OCI-LY1 (cell line): ENCODE data around the gene TMEM272.

Experiments used
- H2AFZ ChIP-seq: fragments of 200-600 bp; sonication (generic), shearing (Covaris generic); 2 replicates; pipeline ENCODE4 v1.6.0; 2014; ENCODE audit warnings: antibody characterized with exemption, mild to moderate bottlenecking, low read length
- H3F3A ChIP-seq: fragments of 200-600 bp; sonication (generic), shearing (Covaris generic); 2 replicates; pipeline ENCODE4 v1.6.0; 2014; ENCODE audit warnings: mild to moderate bottlenecking, antibody characterized with exemption, low read length, moderate library complexity; ENCODE audit not compliant: insufficient read depth
- H3K27ac ChIP-seq: fragments of 200-600 bp; sonication (generic); 2 replicates; pipeline ENCODE4 v1.5.1; 2014; ENCODE audit warnings: low read length, mixed run types, mild to moderate bottlenecking, low read depth; ENCODE audit not compliant: poor library complexity, severe bottlenecking
- H3K27me3 ChIP-seq: fragments of 200-600 bp; sonication (generic); 2 replicates; pipeline ENCODE4 v1.6.0; 2014; ENCODE audit warnings: antibody characterized with exemption, mild to moderate bottlenecking, low read length, moderate library complexity; ENCODE audit not compliant: insufficient read depth
- H3K36me3 ChIP-seq: fragments of 200-600 bp; sonication (generic); 2 replicates; pipeline ENCODE4 v1.6.1; 2014; ENCODE audit warnings: mild to moderate bottlenecking, antibody characterized with exemption, low read length, moderate library complexity, mixed read lengths; ENCODE audit not compliant: insufficient read depth
- H3K4me1 ChIP-seq: fragments of 200-600 bp; sonication (generic); 2 replicates; pipeline ENCODE4 v1.5.1; 2014; ENCODE audit warnings: mild to moderate bottlenecking, low read length, moderate library complexity; ENCODE audit not compliant: insufficient read depth, severe bottlenecking
- H3K4me2 ChIP-seq: fragments of 200-600 bp; sonication (generic), shearing (Covaris generic); 2 replicates; pipeline ENCODE4 v1.6.1; 2014; ENCODE audit warnings: low read length
- H3K4me3 ChIP-seq: fragments of 200-600 bp; sonication (generic); 2 replicates; pipeline ENCODE4 v1.5.1; 2014; ENCODE audit warnings: low read length, low read depth, mild to moderate bottlenecking, mixed read lengths; ENCODE audit not compliant: poor library complexity, severe bottlenecking
- H3K79me2 ChIP-seq: fragments of 200-600 bp; shearing (Covaris generic); 2 replicates; pipeline ENCODE4 v1.6.1; 2016; ENCODE audit warnings: mixed run types, low read length, mixed read lengths; ENCODE audit not compliant: insufficient read depth
- H3K9ac ChIP-seq: fragments of 200-600 bp; sonication (generic), shearing (Covaris generic); 2 replicates; pipeline ENCODE4 v1.6.1; 2014; ENCODE audit warnings: mild to moderate bottlenecking, low read length, mixed read lengths
- H3K9me2 ChIP-seq: fragments of 200-600 bp; sonication (generic), shearing (Covaris generic); 2 replicates; pipeline ENCODE4 v1.6.1; 2014; ENCODE audit warnings: low read depth, mild to moderate bottlenecking, low read length, mixed read lengths
- H3K9me3 ChIP-seq: fragments of 200-600 bp; shearing (Covaris generic); 2 replicates; pipeline ENCODE4 v1.6.1; 2014; ENCODE audit warnings: low read length, mixed read lengths
- H4K20me1 ChIP-seq: fragments of 200-600 bp; sonication (generic), shearing (Covaris generic); 2 replicates; pipeline ENCODE4 v1.6.0; 2016; ENCODE audit warnings: mild to moderate bottlenecking, low read length; ENCODE audit not compliant: insufficient read depth
- EZH2 ChIP-seq: fragments of 200-600 bp; sonication (generic), shearing (Covaris generic); IDR thresholded peaks from 2 replicates; pipeline ENCODE4 v1.8.0; 2017; ENCODE audit warnings: borderline replicate concordance, mixed run types, mild to moderate bottlenecking, antibody characterized with exemption, low read length, moderate library complexity, mixed read lengths
- TF ChIP-seq, protein P1 (sequence below): fragments of 200-600 bp; sonication (generic), shearing (Covaris generic); IDR thresholded peaks from 2 replicates; pipeline ENCODE4 v1.5.1; 2017; ENCODE audit warnings: mild to moderate bottlenecking, antibody characterized with exemption, low read length, moderate library complexity, mixed read lengths

Gene TMEM272

DNA sequence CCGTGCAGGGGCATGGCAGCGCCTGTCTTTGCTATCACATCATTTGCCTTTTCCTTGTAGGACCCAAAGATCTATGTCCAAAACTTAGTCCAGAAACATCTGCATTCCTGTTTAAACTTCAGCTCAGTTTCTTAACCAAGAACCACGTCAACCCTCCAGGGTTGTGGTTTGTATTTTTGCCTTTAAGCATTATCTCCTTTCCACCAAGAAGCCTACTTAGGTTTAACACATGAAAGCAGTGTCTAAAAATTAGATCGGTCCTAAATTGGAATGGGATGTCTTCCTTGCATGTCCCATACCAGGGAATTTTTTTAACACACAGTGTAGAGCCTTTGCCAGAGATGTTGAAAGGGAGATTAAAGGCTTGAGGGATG, 79.8 kb downstream of the TMEM272 start:
- H3K9ac ChIP-seq: no peak overlapping the region
- TF ChIP-seq EZH2: no peak
- H3K4me1 ChIP-seq: peaks cover 13% of the 10 kb centered on the region
- H3K27me3 ChIP-seq: no peaks in the 10 kb centered on the region
- no peak overlapping the region for H3K4me3 ChIP-seq
- no peak overlapping the region for H3K27ac ChIP-seq
- H3K9me2 ChIP-seq: no peaks in the 10 kb centered on the region
- no peak overlapping the region for H3K4me2 ChIP-seq
- H3K9me3 ChIP-seq: no peaks in the 10 kb centered on the region
- H4K20me1 ChIP-seq: no peaks in the 10 kb centered on the region
- no peak overlapping the region for H2AFZ ChIP-seq
- H3K36me3 ChIP-seq: no peaks in the 10 kb centered on the region
- no peaks in the 10 kb centered on the region for H3K79me2 ChIP-seq
- no peaks in the 10 kb centered on the region for H3F3A ChIP-seq

DNA sequence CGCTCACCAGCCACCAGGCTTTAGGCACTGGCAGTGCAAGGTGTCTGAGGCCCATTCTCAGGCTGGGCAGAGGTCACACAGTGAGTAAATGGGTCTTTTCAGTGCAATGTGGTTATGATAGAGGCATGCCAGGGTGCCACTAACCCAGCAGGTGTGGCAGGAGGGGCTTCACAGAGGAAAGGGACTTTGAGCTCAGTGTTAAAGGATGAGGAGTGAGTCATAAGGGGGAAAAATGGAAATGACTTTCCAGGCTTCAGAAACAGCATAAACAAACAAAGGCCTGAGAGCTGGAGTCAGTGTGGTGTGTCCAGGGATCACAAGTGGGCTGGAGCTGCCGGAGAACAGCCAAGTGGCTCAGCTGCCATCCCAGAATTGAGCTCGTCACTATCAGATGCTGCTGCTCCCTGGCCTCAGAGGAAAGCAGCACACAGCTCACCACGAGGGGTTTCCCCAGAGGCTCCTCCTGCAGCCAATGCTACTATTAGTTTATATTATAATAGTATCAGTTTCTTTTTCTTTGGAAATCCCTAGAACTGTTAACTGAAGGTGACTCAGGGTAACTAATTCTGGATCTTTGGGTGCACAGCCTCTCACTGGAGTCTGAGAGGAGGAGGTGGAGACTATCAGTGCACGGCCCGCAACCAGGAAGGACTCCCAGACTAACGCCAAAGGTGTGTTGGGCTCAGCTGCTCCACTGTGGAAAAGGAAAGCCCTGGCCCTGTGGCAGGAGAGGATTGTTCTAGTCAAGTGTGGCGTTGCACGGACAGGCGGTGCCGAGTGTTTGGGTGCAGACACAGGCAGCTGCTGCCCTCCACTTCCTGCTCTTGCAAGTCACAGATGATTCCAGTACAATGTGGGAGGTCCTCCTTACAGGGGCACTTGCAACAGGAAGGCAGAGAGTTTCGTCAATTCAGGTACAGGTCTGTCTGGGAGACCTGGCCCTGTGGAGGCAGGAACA, 80.5 kb downstream of the TMEM272 start:
- Histone ChIP-seq H3K79me2 (no peaks in the 10 kb centered on the region), H3K4me3 (no peak overlapping the region), H2AFZ (no peak overlapping the region), H3K4me1 (peaks cover 13% of the 10 kb centered on the region), H3K36me3 (no peaks in the 10 kb centered on the region), H3K4me2 (peak overlapping the region; percentile 19; the same call in 1 of the 2 replicates), H3K27ac (no peak overlapping the region), H4K20me1 (no peaks in the 10 kb centered on the region), H3K27me3 (no peaks in the 10 kb centered on the region), H3K9me3 (no peaks in the 10 kb centered on the region), H3K9me2 (no peaks in the 10 kb centered on the region), H3K9ac (no peak overlapping the region), H3F3A (no peaks in the 10 kb centered on the region)
- TF ChIP-seq, protein P1, sequence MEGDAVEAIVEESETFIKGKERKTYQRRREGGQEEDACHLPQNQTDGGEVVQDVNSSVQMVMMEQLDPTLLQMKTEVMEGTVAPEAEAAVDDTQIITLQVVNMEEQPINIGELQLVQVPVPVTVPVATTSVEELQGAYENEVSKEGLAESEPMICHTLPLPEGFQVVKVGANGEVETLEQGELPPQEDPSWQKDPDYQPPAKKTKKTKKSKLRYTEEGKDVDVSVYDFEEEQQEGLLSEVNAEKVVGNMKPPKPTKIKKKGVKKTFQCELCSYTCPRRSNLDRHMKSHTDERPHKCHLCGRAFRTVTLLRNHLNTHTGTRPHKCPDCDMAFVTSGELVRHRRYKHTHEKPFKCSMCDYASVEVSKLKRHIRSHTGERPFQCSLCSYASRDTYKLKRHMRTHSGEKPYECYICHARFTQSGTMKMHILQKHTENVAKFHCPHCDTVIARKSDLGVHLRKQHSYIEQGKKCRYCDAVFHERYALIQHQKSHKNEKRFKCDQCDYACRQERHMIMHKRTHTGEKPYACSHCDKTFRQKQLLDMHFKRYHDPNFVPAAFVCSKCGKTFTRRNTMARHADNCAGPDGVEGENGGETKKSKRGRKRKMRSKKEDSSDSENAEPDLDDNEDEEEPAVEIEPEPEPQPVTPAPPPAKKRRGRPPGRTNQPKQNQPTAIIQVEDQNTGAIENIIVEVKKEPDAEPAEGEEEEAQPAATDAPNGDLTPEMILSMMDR: no peak
- TF ChIP-seq EZH2: no peak

DNA sequence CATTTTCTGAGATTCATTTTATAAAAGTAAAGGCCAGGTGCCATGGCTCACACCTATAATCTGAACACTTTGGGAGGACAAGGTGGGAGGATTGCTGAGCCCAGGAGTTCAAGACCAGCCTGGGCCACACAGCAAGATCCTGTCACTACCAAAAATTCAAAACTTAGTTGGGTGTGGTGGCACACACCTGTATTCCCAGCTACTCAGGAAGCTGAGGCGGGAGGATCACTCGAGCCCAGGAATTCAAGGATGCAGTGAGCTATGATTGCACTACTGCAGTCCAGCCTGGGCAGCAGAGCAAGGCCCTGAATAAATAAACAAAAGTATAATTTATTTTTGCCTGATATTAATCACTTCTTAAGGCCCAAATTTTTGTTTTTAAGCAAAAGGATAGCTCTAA, 81.5 kb downstream of the TMEM272 start:
- H3K79me2 ChIP-seq: no peaks in the 10 kb centered on the region
- no peaks in the 10 kb centered on the region for H3K9me3 ChIP-seq
- no peak overlapping the region for H3K9ac ChIP-seq
- H3K27me3 ChIP-seq: no peaks in the 10 kb centered on the region
- no peak overlapping the region for H3K4me3 ChIP-seq
- H3K36me3 ChIP-seq: 0 out of 2 replicates have a peak, but pooled peaks cover 2% of the 10 kb centered on the region
- H3K4me1 ChIP-seq: peaks cover 13% of the 10 kb centered on the region
- H2AFZ ChIP-seq: no peak overlapping the region
- no peaks in the 10 kb centered on the region for H3K9me2 ChIP-seq
- no peaks in the 10 kb centered on the region for H3F3A ChIP-seq
- H4K20me1 ChIP-seq: no peaks in the 10 kb centered on the region
- H3K27ac ChIP-seq: no peak overlapping the region
- no peak overlapping the region for H3K4me2 ChIP-seq
- no peak for TF ChIP-seq EZH2
- TF ChIP-seq, protein P1: no peak
